HepG2 (cell line): Measurements from ENCODE around the gene HOXA1. TPM values are rescaled to one million over a fixed set of nuclear protein-coding genes. Genes with fewer than 3 reads are reported as not detected.

Experiments
- ATAC-seq: fragments of 200-7000 bp; cut with Tn5 transposase; 3 replicates; pipeline ENCODE4 v1.9.1; 2020; ENCODE audit warnings: mild to moderate bottlenecking, moderate library complexity
- BruUV-seq: library from RNA; stranded (reverse); fragments of 400-500 nt; replicated peaks from 2 replicates; lab custom pipeline; 2021; lab: Mats Ljungman, UMichigan
- CTCF ChIA-PET: fragments of 300-600 bp; formaldehyde crosslinking; extraction: SDS; loops from one replicate; lab custom pipeline; 2021; ENCODE audit warnings: low total read pairs, inconsistent platforms, low intra/inter-chr PET ratio; lab: Yijun Ruan, JAX
- POLR2A ChIA-PET: fragments of 350-600 bp; sonication (Branson Sonifier 250); formaldehyde crosslinking; loops from one replicate; lab custom pipeline; 2020; ENCODE audit warnings: antibody characterized with exemption, inconsistent platforms; lab: Yijun Ruan, JAX
- DNase-seq: peaks from one replicate; pipeline ENCODE4 v3.0.0-alpha.2; 2015; ENCODE audit warnings: low spot score
- FAIRE-seq: peaks from 3 replicates; lab custom pipeline; 2011; peaks lifted over from hg19 to GRCh38; lab: Jason Lieb, UNC
- H2AFZ ChIP-seq: one replicate; pipeline ENCODE4 v1.6.1; 2011; ENCODE audit warnings: low read length, inconsistent platforms
- H3K27ac ChIP-seq: fragments of 300-600 bp; 3 replicates; pipeline ENCODE4 v1.8.0; 2011; ENCODE audit warnings: mixed run types, mild to moderate bottlenecking, mixed read lengths, low read length, inconsistent platforms; ENCODE audit not compliant: insufficient read depth; ENCODE audit errors: extremely low read length
- H3K27me3 ChIP-seq, 2 experiments: fragments of 200-600 bp in 1 of 2; 2 replicates in 1 of 2; 3 replicates in 1 of 2; pipeline versions ENCODE4 v1.6.0 to v1.8.0; 2011; ENCODE audit warnings: low read length in 2 of 2, mild to moderate bottlenecking in 2 of 2, moderate library complexity in 2 of 2, inconsistent platforms in 1 of 2; ENCODE audit not compliant: insufficient read depth in 2 of 2, control insufficient read depth in 1 of 2
- H3K36me3 ChIP-seq, 2 experiments: fragments of 200-600 bp in 1 of 2; replicated peaks in 1 of 2; 2 replicates in 1 of 2; 3 replicates in 1 of 2; pipeline versions ENCODE4 v1.5.1 to v1.8.0; 2011; ENCODE audit warnings: low read length in 2 of 2, inconsistent platforms in 1 of 2; ENCODE audit not compliant: insufficient read depth in 2 of 2, control insufficient read depth in 1 of 2
- H3K4me1 ChIP-seq: 2 replicates; pipeline ENCODE4 v1.5.1; 2012; ENCODE audit warnings: low read length, inconsistent platforms; ENCODE audit not compliant: insufficient read depth
- H3K4me2 ChIP-seq: 2 replicates; pipeline ENCODE4 v1.6.0; 2011; ENCODE audit warnings: low read depth, low read length, inconsistent platforms
- H3K4me3 ChIP-seq, 3 experiments: fragments of 200-600 bp in 1 of 3; sonication (generic), shearing (Covaris generic) in 1 of 3; replicated peaks in 1 of 3; 2 replicates each; pipeline ENCODE4 v1.5.1; 2011 to 2016; ENCODE audit warnings: low read length in 3 of 3, inconsistent platforms in 2 of 3, low read depth in 2 of 3, mild to moderate bottlenecking in 2 of 3, control low read depth in 1 of 3, mixed read lengths in 1 of 3; ENCODE audit not compliant: insufficient read depth in 1 of 3
- H3K79me2 ChIP-seq: one replicate; pipeline ENCODE4 v1.6.1; 2011; ENCODE audit warnings: low read length, inconsistent platforms; ENCODE audit not compliant: insufficient read depth
- H3K9ac ChIP-seq: 2 replicates; pipeline ENCODE4 v1.6.0; 2011; ENCODE audit warnings: mild to moderate bottlenecking, low read depth, low read length, inconsistent platforms; ENCODE audit not compliant: insufficient read depth
- H3K9me3 ChIP-seq: 2 replicates; pipeline ENCODE4 v1.5.1; 2012; ENCODE audit warnings: mild to moderate bottlenecking, low read length
- H4K20me1 ChIP-seq: 2 replicates; pipeline ENCODE4 v1.6.0; 2011; ENCODE audit warnings: inconsistent platforms, mild to moderate bottlenecking, low read length, moderate library complexity; ENCODE audit not compliant: insufficient read depth
- ATF4 ChIP-seq, 2 experiments: fragments of 450-650 bp in 1 of 2; sonication (generic) in 1 of 2; formaldehyde crosslinking; IDR thresholded peaks; 2 replicates each; pipeline versions ENCODE4 v1.5.0 to v1.8.0; 2020 to 2022; ENCODE audit warnings: mild to moderate bottlenecking in 1 of 2, missing genetic modification reagents in 1 of 2
- FOXA3 ChIP-seq: IDR thresholded peaks from 2 replicates; pipeline ENCODE4 v1.6.1; 2016; ENCODE audit warnings: missing genetic modification reagents, missing compliant biosample characterization
- PAX8 ChIP-seq: sonication (generic); formaldehyde crosslinking; IDR thresholded peaks from 2 replicates; pipeline ENCODE4 v1.8.0; 2022; ENCODE audit warnings: mild to moderate bottlenecking, missing genetic modification reagents, borderline replicate concordance
- WGBS: methylation state at CpG from one replicate; pipeline ENCODE4 v1.1.6; 2017; ENCODE audit warnings: low lambda C conversion rate; 5-methylcytosine and 5-hydroxymethylcytosine counted together
- in situ Hi-C: cut with HindIII; loops from 2 replicates; pipeline ENCODE4 v1.10.0; 2017; ENCODE audit warnings: low pct_unique_long_range_greater_than_20kb; ENCODE audit not compliant: extremely low pct_ligation_motif_present
- intact Hi-C: fragments of 100-400 bp; cut with micrococcal nuclease; formaldehyde crosslinking; loops from one replicate; pipeline ENCODE4 v1.10.0; 2022; ENCODE audit not compliant: unreplicated experiment
- polyA plus RNA-seq, 8 experiments: library from polyadenylated mRNA; depleted of rRNA in 3 of 8; stranded (reverse) in 7 of 8; unstranded in 1 of 8; fragments of >200 nt; fragmentation: Illumina TruSeq in 4 of 8; extraction: Trizol in 4 of 8; gene quantifications; 2 replicates each; pipeline versions ENCODE4 v1.2.1 to v1.2.3, GENCODE V29; 2011 to 2016; ENCODE audit warnings: low read depth in 4 of 8, missing spikeins in 1 of 8, mixed read lengths in 1 of 8; ENCODE audit not compliant: insufficient read depth in 1 of 8
- total RNA-seq, 5 experiments: library from RNA; depleted of rRNA; stranded (reverse); fragments of >200 nt; fragmentation: Illumina TruSeq; extraction: Trizol; gene quantifications; 2 replicates each; pipeline ENCODE4 v1.2.3, GENCODE V29; 2016; ENCODE audit warnings: low read depth in 1 of 5
- TF ChIP-seq, protein P1 (sequence below): sonication (generic); formaldehyde crosslinking; IDR thresholded peaks from 2 replicates; pipeline ENCODE4 v1.4.0; 2020; ENCODE audit warnings: mild to moderate bottlenecking, missing genetic modification reagents

The HOXA1 gene
- total and polyA plus RNA-seq, 2 of the 13 experiments (the other 11 are each of a cell fraction or from before 2014, with no cell fraction given) = 0.18 to 0.20 TPM

GRCh38 chr7:27140126-27140857 lies 44.5 kb upstream of the HOXA1 start:
- no peak for ATAC-seq
- Histone ChIP-seq H3K27ac (no peak overlapping the region), H3K4me2 (no peak overlapping the region), H3K27me3 (no peaks in the 10 kb centered on the region), H3K9me3 (no peaks in the 10 kb centered on the region), H2AFZ (no peak overlapping the region), H3K79me2 (no peaks in the 10 kb centered on the region), H4K20me1 (no peaks in the 10 kb centered on the region), H3K4me3 (no peak overlapping the region), H3K4me1 (peaks cover 27% of the 10 kb centered on the region), H3K9ac (no peak overlapping the region), H3K36me3 (no peaks in the 10 kb centered on the region; a peak in 2 of 5 replicates)
- DNase-seq = no peak
- in situ Hi-C loops (no loop called here), intact Hi-C loops (loop anchor here (5.0 kb wide), 1 partner anchor 763 kb away; no protein-coding TSS in a partner anchor)
- no peak for FAIRE-seq
- POLR2A ChIA-PET = interaction anchor here (2.7 kb wide), 1 partner anchor 18 kb away, joined by 13 read pairs; no protein-coding TSS in a partner anchor
- WGBS = 96% methylated on average over 15 of the region's 15 CpGs
- no TSS peak for BruUV-seq
- TF ChIP-seq FOXA3 (CRISPR knock-in tag) = no peak
- no peak for TF ChIP-seq ATF4 (CRISPR knock-in tag; IDR thresholded peaks at IDR 0.05)
- TF ChIP-seq PAX8 (CRISPR knock-in tag) = no peak
- TF ChIP-seq, protein P1, sequence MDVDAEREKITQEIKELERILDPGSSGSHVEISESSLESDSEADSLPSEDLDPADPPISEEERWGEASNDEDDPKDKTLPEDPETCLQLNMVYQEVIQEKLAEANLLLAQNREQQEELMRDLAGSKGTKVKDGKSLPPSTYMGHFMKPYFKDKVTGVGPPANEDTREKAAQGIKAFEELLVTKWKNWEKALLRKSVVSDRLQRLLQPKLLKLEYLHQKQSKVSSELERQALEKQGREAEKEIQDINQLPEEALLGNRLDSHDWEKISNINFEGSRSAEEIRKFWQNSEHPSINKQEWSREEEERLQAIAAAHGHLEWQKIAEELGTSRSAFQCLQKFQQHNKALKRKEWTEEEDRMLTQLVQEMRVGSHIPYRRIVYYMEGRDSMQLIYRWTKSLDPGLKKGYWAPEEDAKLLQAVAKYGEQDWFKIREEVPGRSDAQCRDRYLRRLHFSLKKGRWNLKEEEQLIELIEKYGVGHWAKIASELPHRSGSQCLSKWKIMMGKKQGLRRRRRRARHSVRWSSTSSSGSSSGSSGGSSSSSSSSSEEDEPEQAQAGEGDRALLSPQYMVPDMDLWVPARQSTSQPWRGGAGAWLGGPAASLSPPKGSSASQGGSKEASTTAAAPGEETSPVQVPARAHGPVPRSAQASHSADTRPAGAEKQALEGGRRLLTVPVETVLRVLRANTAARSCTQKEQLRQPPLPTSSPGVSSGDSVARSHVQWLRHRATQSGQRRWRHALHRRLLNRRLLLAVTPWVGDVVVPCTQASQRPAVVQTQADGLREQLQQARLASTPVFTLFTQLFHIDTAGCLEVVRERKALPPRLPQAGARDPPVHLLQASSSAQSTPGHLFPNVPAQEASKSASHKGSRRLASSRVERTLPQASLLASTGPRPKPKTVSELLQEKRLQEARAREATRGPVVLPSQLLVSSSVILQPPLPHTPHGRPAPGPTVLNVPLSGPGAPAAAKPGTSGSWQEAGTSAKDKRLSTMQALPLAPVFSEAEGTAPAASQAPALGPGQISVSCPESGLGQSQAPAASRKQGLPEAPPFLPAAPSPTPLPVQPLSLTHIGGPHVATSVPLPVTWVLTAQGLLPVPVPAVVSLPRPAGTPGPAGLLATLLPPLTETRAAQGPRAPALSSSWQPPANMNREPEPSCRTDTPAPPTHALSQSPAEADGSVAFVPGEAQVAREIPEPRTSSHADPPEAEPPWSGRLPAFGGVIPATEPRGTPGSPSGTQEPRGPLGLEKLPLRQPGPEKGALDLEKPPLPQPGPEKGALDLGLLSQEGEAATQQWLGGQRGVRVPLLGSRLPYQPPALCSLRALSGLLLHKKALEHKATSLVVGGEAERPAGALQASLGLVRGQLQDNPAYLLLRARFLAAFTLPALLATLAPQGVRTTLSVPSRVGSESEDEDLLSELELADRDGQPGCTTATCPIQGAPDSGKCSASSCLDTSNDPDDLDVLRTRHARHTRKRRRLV = no peak
- CTCF ChIA-PET = no interaction called here
